IMR-90 (cell line): Measurements from ENCODE around the gene NALCN. TPM values are rescaled to one million over a fixed set of nuclear protein-coding genes. Genes with fewer than 3 reads are reported as not detected.

Experiments
- ATAC-seq: fragments of 200-7000 bp; cut with Tn5 transposase; 2 replicates; pipeline ENCODE4 v1.9.1; 2020; ENCODE audit warnings: low read depth, mild to moderate bottlenecking, moderate library complexity
- BruUV-seq: library from RNA; stranded (reverse); fragments of 400-500 nt; replicated peaks from 2 replicates; lab custom pipeline; 2021; lab: Mats Ljungman, UMichigan
- CTCF ChIA-PET: fragments of 300-600 bp; formaldehyde crosslinking; extraction: SDS; loops from one replicate; lab custom pipeline; 2021; ENCODE audit warnings: antibody characterized with exemption; lab: Yijun Ruan, JAX
- POLR2A ChIA-PET: fragments of 300-600 bp; sonication (Branson Sonifier 250); formaldehyde crosslinking; loops from one replicate; lab custom pipeline; 2022; ENCODE audit warnings: antibody characterized with exemption; ENCODE audit not compliant: unreplicated experiment; lab: Charles Lee
- DNase-seq: peaks from one replicate; pipeline ENCODE4 v3.0.0; 2013
- H2AFZ ChIP-seq: replicated peaks from 2 replicates; pipeline ENCODE3; 2013; ENCODE audit warnings: low read length, mild to moderate bottlenecking; ENCODE audit not compliant: poor library complexity
- H2AK5ac ChIP-seq: 2 replicates; pipeline ENCODE4 v1.6.1; 2013; ENCODE audit warnings: low read depth, low read length, inconsistent platforms
- H2AK9ac ChIP-seq: replicated peaks from 2 replicates; pipeline ENCODE3; 2013; ENCODE audit warnings: mild to moderate bottlenecking, low read depth, low read length, moderate library complexity; ENCODE audit not compliant: poor library complexity
- H2BK120ac ChIP-seq: 2 replicates; pipeline ENCODE4 v1.6.1; 2013; ENCODE audit warnings: low read depth, low read length, inconsistent platforms
- H2BK15ac ChIP-seq: 3 replicates; pipeline ENCODE4 v1.6.1; 2013; ENCODE audit warnings: low read depth, low read length, inconsistent platforms
- H2BK20ac ChIP-seq: 2 replicates; pipeline ENCODE4 v1.6.1; 2013; ENCODE audit warnings: low read depth, mild to moderate bottlenecking, inconsistent platforms, low read length, moderate library complexity
- H2BK5ac ChIP-seq: 2 replicates; pipeline ENCODE4 v1.6.1; 2013; ENCODE audit warnings: mild to moderate bottlenecking, low read depth, low read length, inconsistent platforms; ENCODE audit not compliant: poor library complexity, severe bottlenecking
- H3K14ac ChIP-seq: replicated peaks from 2 replicates; pipeline ENCODE4 v1.6.1; 2013; ENCODE audit warnings: low read depth, low read length, inconsistent platforms
- H3K18ac ChIP-seq: 2 replicates; pipeline ENCODE4 v1.6.1; 2013; ENCODE audit warnings: low read depth, low read length, control low read depth
- H3K23ac ChIP-seq: 2 replicates; pipeline ENCODE4 v1.6.1; 2013; ENCODE audit warnings: low read depth, low read length, inconsistent platforms
- H3K27ac ChIP-seq: 2 replicates; pipeline ENCODE4 v1.5.1; 2013; ENCODE audit warnings: mild to moderate bottlenecking, control low read depth, low read length; ENCODE audit not compliant: insufficient read depth
- H3K27me3 ChIP-seq: 2 replicates; pipeline ENCODE4 v1.6.1; 2013; ENCODE audit warnings: low read length; ENCODE audit not compliant: control insufficient read depth, insufficient read depth
- H3K36me3 ChIP-seq: 2 replicates; pipeline ENCODE4 v1.6.1; 2013; ENCODE audit warnings: low read length, mixed read lengths; ENCODE audit not compliant: control insufficient read depth, insufficient read depth
- H3K4ac ChIP-seq: 2 replicates; pipeline ENCODE4 v1.6.1; 2013; ENCODE audit warnings: low read depth, low read length, inconsistent platforms
- H3K4me1 ChIP-seq: 2 replicates; pipeline ENCODE4 v1.6.1; 2013; ENCODE audit warnings: low read length, mixed read lengths; ENCODE audit not compliant: control insufficient read depth, insufficient read depth
- H3K4me2 ChIP-seq: 2 replicates; pipeline ENCODE4 v1.6.1; 2013; ENCODE audit warnings: low read depth, mild to moderate bottlenecking, control low read depth, low read length, moderate library complexity
- H3K4me3 ChIP-seq: 2 replicates; pipeline ENCODE4 v1.5.1; 2013; ENCODE audit warnings: low read depth, mild to moderate bottlenecking, control low read depth, low read length, moderate library complexity; ENCODE audit not compliant: insufficient read depth
- H3K56ac ChIP-seq: 2 replicates; pipeline ENCODE4 v1.6.1; 2013; ENCODE audit warnings: low read length, inconsistent platforms; ENCODE audit not compliant: insufficient read depth; ENCODE audit errors: extremely low read depth
- H3K79me1 ChIP-seq, 2 experiments: 2 replicates each; pipeline ENCODE4 v1.6.1; 2013; ENCODE audit warnings: low read length in 2 of 2, inconsistent platforms in 1 of 2, low read depth in 1 of 2
- H3K9ac ChIP-seq: 2 replicates; pipeline ENCODE4 v1.6.1; 2013; ENCODE audit warnings: low read depth, low read length, control low read depth
- H3K9me1 ChIP-seq: 2 replicates; pipeline ENCODE4 v1.6.1; 2013; ENCODE audit warnings: low read length, inconsistent platforms; ENCODE audit not compliant: insufficient read depth
- H3K9me3 ChIP-seq: 2 replicates; pipeline ENCODE4 v1.6.1; 2013; ENCODE audit warnings: low read length; ENCODE audit not compliant: control insufficient read depth, insufficient read depth
- H4K20me1 ChIP-seq: 2 replicates; pipeline ENCODE4 v1.6.1; 2013; ENCODE audit warnings: low read length, inconsistent platforms; ENCODE audit not compliant: insufficient read depth
- H4K5ac ChIP-seq: 2 replicates; pipeline ENCODE4 v1.6.1; 2013; ENCODE audit warnings: mild to moderate bottlenecking, low read depth, low read length, control low read depth
- H4K8ac ChIP-seq, 2 experiments: 2 replicates each; pipeline ENCODE4 v1.6.1; 2013; ENCODE audit warnings: low read depth in 2 of 2, low read length in 2 of 2, control low read depth in 1 of 2, inconsistent platforms in 1 of 2
- H4K91ac ChIP-seq: 2 replicates; pipeline ENCODE4 v1.6.1; 2013; ENCODE audit warnings: low read depth, low read length, inconsistent platforms; ENCODE audit not compliant: insufficient read depth
- BHLHE40 ChIP-seq: fragments of 150-350 bp; IDR thresholded peaks from 2 replicates; pipeline ENCODE4 v1.6.1; 2016; ENCODE audit warnings: mild to moderate bottlenecking, low read depth, low read length
- CEBPB ChIP-seq: IDR thresholded peaks from 2 replicates; pipeline ENCODE4 v1.6.1; 2012; ENCODE audit warnings: low read depth, low read length, improper control_type of control experiment
- CHD1 ChIP-seq: IDR thresholded peaks from 2 replicates; pipeline ENCODE4 v1.6.1; 2012; ENCODE audit warnings: low read depth, low read length, improper control_type of control experiment
- FOS ChIP-seq: fragments of 150-350 bp; IDR thresholded peaks from 2 replicates; pipeline ENCODE4 v1.6.1; 2016; ENCODE audit warnings: low read depth, low read length
- MAFK ChIP-seq: IDR thresholded peaks from 2 replicates; pipeline ENCODE4 v1.6.1; 2012; ENCODE audit warnings: low read depth, low read length, improper control_type of control experiment
- MAZ ChIP-seq: IDR thresholded peaks from 2 replicates; pipeline ENCODE4 v1.6.1; 2012; ENCODE audit warnings: low read depth, mild to moderate bottlenecking, low read length, improper control_type of control experiment, moderate library complexity, borderline replicate concordance
- MXI1 ChIP-seq: IDR thresholded peaks from 2 replicates; pipeline ENCODE4 v1.6.1; 2012; ENCODE audit warnings: low read depth, mild to moderate bottlenecking, low read length, moderate library complexity, borderline replicate concordance
- NFE2L2 ChIP-seq: fragments of 150-350 bp; IDR thresholded peaks from 2 replicates; pipeline ENCODE4 v1.6.1; 2016; ENCODE audit warnings: low read depth, mild to moderate bottlenecking, low read length
- POLR2A ChIP-seq: IDR thresholded peaks from 2 replicates; pipeline ENCODE4 v1.6.1; 2012; ENCODE audit warnings: mild to moderate bottlenecking, low read depth, low read length
- RAD21 ChIP-seq: IDR thresholded peaks from 2 replicates; pipeline ENCODE4 v1.6.1; 2012; ENCODE audit warnings: low read length, improper control_type of control experiment
- RCOR1 ChIP-seq: IDR thresholded peaks from 2 replicates; pipeline ENCODE4 v1.6.1; 2012; ENCODE audit warnings: mild to moderate bottlenecking, low read length, improper control_type of control experiment; ENCODE audit not compliant: insufficient replicate concordance
- RFX5 ChIP-seq: IDR thresholded peaks from 2 replicates; pipeline ENCODE4 v1.8.0; 2012; ENCODE audit warnings: low read depth, mild to moderate bottlenecking, low read length, moderate library complexity
- SMC3 ChIP-seq: fragments of 150-350 bp; IDR thresholded peaks from 2 replicates; pipeline ENCODE4 v1.6.1; 2016; ENCODE audit warnings: low read depth, mild to moderate bottlenecking, antibody characterized with exemption, low read length, moderate library complexity
- WGBS, 2 experiments: methylation state at CpG; one replicate each; pipeline versions ENCODE4 v1.1.5 to v1.1.7; 2013; ENCODE audit warnings: missing lambda C conversion rate in 2 of 2; ENCODE audit not compliant: insufficient read length in 1 of 2; ENCODE audit errors: extremely low coverage in 2 of 2; 5-methylcytosine and 5-hydroxymethylcytosine counted together
- dilution Hi-C: fragments of 300-500 bp; cut with HindIII; formaldehyde crosslinking; loops from one replicate; pipeline ENCODE4 v1.14.3; 2018; ENCODE audit warnings: low sequenced_read_pairs; ENCODE audit not compliant: unreplicated experiment
- in situ Hi-C: fragments of 300-500 bp; cut with MboI; formaldehyde crosslinking; loops from 3 replicates; pipeline ENCODE4 v1.14.3; 2019; ENCODE audit warnings: low sequenced_read_pairs, inconsistent platforms, mixed read lengths
- intact Hi-C: fragments of 100-400 bp; cut with micrococcal nuclease; formaldehyde crosslinking; loops from 2 replicates; pipeline ENCODE4 v1.10.0; 2022
- polyA plus RNA-seq, 3 experiments: library from polyadenylated mRNA; depleted of rRNA; stranded (reverse); fragments of >200 nt; gene quantifications; 2 replicates each; pipeline ENCODE4 v1.2.3, GENCODE V29; 2012; ENCODE audit warnings: low replicate concordance in 1 of 3
- total RNA-seq: library from RNA; depleted of rRNA; stranded (reverse); fragments of >200 nt; gene quantifications from 2 replicates; pipeline ENCODE4 v1.2.3, GENCODE V29; 2012
- TF ChIP-seq, protein P1 (sequence below): fragments of 150-350 bp; IDR thresholded peaks from 2 replicates; pipeline ENCODE4 v1.6.1; 2016; ENCODE audit warnings: low read depth, mild to moderate bottlenecking, low read length, moderate library complexity, borderline replicate concordance
- TF ChIP-seq, protein P2 (sequence below): fragments of 150-350 bp; IDR thresholded peaks from 2 replicates; pipeline ENCODE4 v1.6.1; 2017; ENCODE audit warnings: mild to moderate bottlenecking, antibody characterized with exemption, low read length, low read depth
- TF ChIP-seq, protein P3 (sequence below): conservative IDR thresholded peaks from 2 replicates; pipeline ENCODE4 v1.5.1; 2012; ENCODE audit warnings: mild to moderate bottlenecking, low read depth, low read length, improper control_type of control experiment

Gene NALCN
- total and polyA plus RNA-seq, 2 of the 4 experiments (the other 2 are of a cell fraction) = 2.9 to 4.8 TPM

DNA sequence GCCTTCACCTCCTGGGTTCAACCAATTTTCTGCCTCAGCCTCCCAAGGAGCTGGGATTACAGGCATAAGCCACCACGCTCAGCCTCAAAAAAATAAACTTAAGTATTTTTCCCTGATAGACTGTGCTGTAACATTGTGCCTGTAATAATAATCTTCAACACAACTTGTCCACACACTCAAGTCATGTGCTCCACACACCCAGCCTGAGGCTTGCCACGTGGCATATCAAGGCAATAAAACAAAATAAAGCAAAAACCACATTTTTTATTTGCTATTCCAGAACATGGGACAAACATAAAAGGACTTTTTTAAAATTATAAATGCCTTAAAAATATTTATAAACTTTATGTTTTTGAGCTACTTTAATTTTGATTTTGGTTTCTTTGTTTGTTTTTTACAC, 115.8 kb downstream of the NALCN start:
- H3K18ac ChIP-seq = no peak overlapping the region
- no peak overlapping the region for H4K91ac ChIP-seq
- WGBS, 2 experiments = no CpG with 5 or more reads among the region's 2 CpGs
- H4K20me1 ChIP-seq = no peaks in the 10 kb centered on the region
- H3K4ac ChIP-seq = no peak overlapping the region
- no peak overlapping the region for H3K23ac ChIP-seq
- no peak for TF ChIP-seq POLR2A
- TF ChIP-seq RCOR1 = no peak
- no peak for TF ChIP-seq RFX5
- no peak for TF ChIP-seq MAZ
- TF ChIP-seq, protein P1, sequence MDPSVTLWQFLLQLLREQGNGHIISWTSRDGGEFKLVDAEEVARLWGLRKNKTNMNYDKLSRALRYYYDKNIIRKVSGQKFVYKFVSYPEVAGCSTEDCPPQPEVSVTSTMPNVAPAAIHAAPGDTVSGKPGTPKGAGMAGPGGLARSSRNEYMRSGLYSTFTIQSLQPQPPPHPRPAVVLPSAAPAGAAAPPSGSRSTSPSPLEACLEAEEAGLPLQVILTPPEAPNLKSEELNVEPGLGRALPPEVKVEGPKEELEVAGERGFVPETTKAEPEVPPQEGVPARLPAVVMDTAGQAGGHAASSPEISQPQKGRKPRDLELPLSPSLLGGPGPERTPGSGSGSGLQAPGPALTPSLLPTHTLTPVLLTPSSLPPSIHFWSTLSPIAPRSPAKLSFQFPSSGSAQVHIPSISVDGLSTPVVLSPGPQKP = no peak
- TF ChIP-seq NFE2L2 = no peak
- TF ChIP-seq MAFK = no peak
- no peak for TF ChIP-seq CEBPB
- TF ChIP-seq SMC3 = no peak
- TF ChIP-seq FOS = no peak
- no peak for TF ChIP-seq CHD1
- no peak for TF ChIP-seq MXI1
- TF ChIP-seq, protein P2, sequence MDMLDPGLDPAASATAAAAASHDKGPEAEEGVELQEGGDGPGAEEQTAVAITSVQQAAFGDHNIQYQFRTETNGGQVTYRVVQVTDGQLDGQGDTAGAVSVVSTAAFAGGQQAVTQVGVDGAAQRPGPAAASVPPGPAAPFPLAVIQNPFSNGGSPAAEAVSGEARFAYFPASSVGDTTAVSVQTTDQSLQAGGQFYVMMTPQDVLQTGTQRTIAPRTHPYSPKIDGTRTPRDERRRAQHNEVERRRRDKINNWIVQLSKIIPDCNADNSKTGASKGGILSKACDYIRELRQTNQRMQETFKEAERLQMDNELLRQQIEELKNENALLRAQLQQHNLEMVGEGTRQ = no peak
- TF ChIP-seq, protein P3, sequence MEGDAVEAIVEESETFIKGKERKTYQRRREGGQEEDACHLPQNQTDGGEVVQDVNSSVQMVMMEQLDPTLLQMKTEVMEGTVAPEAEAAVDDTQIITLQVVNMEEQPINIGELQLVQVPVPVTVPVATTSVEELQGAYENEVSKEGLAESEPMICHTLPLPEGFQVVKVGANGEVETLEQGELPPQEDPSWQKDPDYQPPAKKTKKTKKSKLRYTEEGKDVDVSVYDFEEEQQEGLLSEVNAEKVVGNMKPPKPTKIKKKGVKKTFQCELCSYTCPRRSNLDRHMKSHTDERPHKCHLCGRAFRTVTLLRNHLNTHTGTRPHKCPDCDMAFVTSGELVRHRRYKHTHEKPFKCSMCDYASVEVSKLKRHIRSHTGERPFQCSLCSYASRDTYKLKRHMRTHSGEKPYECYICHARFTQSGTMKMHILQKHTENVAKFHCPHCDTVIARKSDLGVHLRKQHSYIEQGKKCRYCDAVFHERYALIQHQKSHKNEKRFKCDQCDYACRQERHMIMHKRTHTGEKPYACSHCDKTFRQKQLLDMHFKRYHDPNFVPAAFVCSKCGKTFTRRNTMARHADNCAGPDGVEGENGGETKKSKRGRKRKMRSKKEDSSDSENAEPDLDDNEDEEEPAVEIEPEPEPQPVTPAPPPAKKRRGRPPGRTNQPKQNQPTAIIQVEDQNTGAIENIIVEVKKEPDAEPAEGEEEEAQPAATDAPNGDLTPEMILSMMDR = no peak
- no peak for TF ChIP-seq BHLHE40
- no peak for TF ChIP-seq RAD21
- no peak overlapping the region for H3K14ac ChIP-seq
- POLR2A ChIA-PET = no interaction called here
- H2BK15ac ChIP-seq = no peak overlapping the region
- H2AK9ac ChIP-seq = no peak overlapping the region
- H4K5ac ChIP-seq = no peak overlapping the region
- H3K9ac ChIP-seq = no peak overlapping the region
- CTCF ChIA-PET = no interaction called here
- no TSS peak for BruUV-seq
- H2BK120ac ChIP-seq = no peak overlapping the region
- no peaks in the 10 kb centered on the region for H3K79me1 ChIP-seq
- dilution Hi-C loops = no loop called here
- no peaks in the 10 kb centered on the region for H3K36me3 ChIP-seq
- intact Hi-C loops = no loop called here
- H2AFZ ChIP-seq = no peak overlapping the region
- ATAC-seq = no peak
- H3K56ac ChIP-seq = no peak overlapping the region
- no peak for DNase-seq
- no peaks in the 10 kb centered on the region for H3K9me3 ChIP-seq
- H2BK20ac ChIP-seq = no peak overlapping the region
- no peak overlapping the region for H2AK5ac ChIP-seq
- no peak overlapping the region for H2BK5ac ChIP-seq
- no peak overlapping the region for H3K4me2 ChIP-seq
- H3K4me3 ChIP-seq = no peak overlapping the region
- H3K27me3 ChIP-seq = no peaks in the 10 kb centered on the region
- H3K4me1 ChIP-seq = no peaks in the 10 kb centered on the region
- in situ Hi-C loops = no loop called here
- no peak overlapping the region for H4K8ac ChIP-seq
- H3K27ac ChIP-seq = no peak overlapping the region
- H3K9me1 ChIP-seq = no peaks in the 10 kb centered on the region
